Lower lobe of right lung (tissue), 2 donors: Measurements from ENCODE around the gene MGST2. TPM values are rescaled to one million over a fixed set of nuclear protein-coding genes. Genes with fewer than 3 reads are reported as not detected.

Experiments
- ATAC-seq, 2 donors: fragments of 200-7000 bp; cut with Tn5 transposase; one replicate each; pipeline ENCODE4 v1.9.1; 2020 to 2022; ENCODE audit warnings: mild to moderate bottlenecking in 2 of 2, moderate library complexity in 2 of 2
- DNase-seq: peaks from one replicate; pipeline ENCODE4 v3.0.0-alpha.2; 2020
- H3K27ac ChIP-seq: fragments of 200-600 bp; one replicate; pipeline ENCODE4 v1.8.0; 2022
- H3K27me3 ChIP-seq: fragments of 200-600 bp; one replicate; pipeline ENCODE4 v1.8.0; 2022; ENCODE audit warnings: low read depth
- H3K36me3 ChIP-seq: fragments of 200-600 bp; one replicate; pipeline ENCODE4 v1.8.0; 2022; ENCODE audit warnings: mild to moderate bottlenecking
- H3K4me1 ChIP-seq: fragments of 200-600 bp; one replicate; pipeline ENCODE4 v1.8.0; 2022
- H3K4me3 ChIP-seq: fragments of 200-600 bp; one replicate; pipeline ENCODE4 v1.8.0; 2022; ENCODE audit warnings: mild to moderate bottlenecking
- H3K9me3 ChIP-seq: fragments of 200-600 bp; one replicate; pipeline ENCODE4 v1.8.0; 2022
- intact Hi-C: fragments of 100-400 bp; cut with DNase I; formaldehyde crosslinking; loops from one replicate; pipeline ENCODE4 v1.11.0; 2022
- long read RNA-seq: library from polyadenylated mRNA; unstranded; transcript quantifications from one replicate; pipeline ENCODE4 v2.0.0, GENCODE V29; 2021
- total RNA-seq: library from RNA; stranded (reverse); fragmentation: NEBNext Ultra II Directional; extraction: Animal tissue kit (Norgen Biotek cat#: 25700); gene quantifications from one replicate; pipeline ENCODE4 v1.2.1, GENCODE V29; 2021
- TF ChIP-seq, protein P1 (sequence below): fragments of 200-600 bp; IDR thresholded peaks from one replicate; pipeline ENCODE4 v1.8.0; 2022; ENCODE audit warnings: antibody characterized with exemption, mild to moderate bottlenecking
- donor health status: DM: no; HTN: yes; CAD: no; lungs with severe emphysema.

Gene MGST2
- 79.3 TPM for total RNA-seq
- long read RNA-seq, transcript MGST2-201 (5 exons, 801 nt), result major isoform, 19 of 33 reads
- long read RNA-seq, partial matches to known transcripts, result 2 of 33 reads
- long read RNA-seq, other reads (novel, unspliced or antisense), result 10 of 33 reads

DNA sequence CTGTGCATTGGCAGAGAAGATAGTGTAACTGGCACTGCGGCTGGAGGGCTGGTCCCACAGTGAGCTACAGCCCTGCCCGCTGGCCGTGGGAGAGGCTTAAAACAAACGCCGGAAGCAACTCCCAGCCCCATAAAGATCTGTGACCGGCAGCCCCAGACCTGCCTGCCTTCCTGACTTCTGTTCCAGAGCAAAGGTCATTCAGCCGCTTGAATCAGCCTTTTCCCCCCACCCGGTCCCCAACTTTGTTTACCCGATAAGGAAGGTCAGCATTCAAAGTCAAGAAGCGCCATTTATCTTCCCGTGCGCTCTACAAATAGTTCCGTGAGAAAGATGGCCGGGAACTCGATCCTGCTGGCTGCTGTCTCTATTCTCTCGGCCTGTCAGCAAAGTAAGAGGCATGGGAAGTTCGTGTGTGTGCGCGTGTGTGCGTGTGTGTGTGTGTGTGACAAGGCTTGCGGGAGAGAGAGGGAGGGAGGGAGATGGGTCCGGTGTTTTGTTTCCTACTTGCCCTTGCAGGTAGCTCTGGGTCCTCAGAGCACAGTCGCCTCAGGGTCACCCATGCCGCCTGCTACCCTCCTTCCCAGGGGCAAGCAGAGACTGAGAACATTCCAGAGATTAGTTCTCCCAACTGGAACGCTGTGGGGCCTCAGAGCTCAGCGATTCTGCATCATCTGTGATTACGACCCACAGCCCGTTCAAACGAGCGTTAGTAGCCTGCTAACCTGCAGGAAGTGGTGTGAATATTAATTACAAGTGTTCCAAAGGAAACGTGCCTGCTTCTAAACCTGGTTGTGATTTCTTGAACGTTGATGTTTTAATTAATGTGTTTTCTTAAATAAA, at the start of gene MGST2:
MGST2 (plus strand) TSS at position 130 of the 840 bp plus-strand sequence; CDS start at position 331, 201 bp downstream.
- ATAC-seq (peak; percentile 89 to 93), DNase-seq (peak; percentile 83)
- peaks cover 37% of the 10 kb centered on the region for H3K4me1 ChIP-seq
- H3K4me3 ChIP-seq, result peak within 1 kb of the TSS; percentile 68
- intact Hi-C loops, result no loop called here
- H3K27ac ChIP-seq, result peak within 1 kb of the TSS; percentile 88
- no peaks in the 10 kb centered on the region for H3K9me3 ChIP-seq
- TF ChIP-seq, protein P1, sequence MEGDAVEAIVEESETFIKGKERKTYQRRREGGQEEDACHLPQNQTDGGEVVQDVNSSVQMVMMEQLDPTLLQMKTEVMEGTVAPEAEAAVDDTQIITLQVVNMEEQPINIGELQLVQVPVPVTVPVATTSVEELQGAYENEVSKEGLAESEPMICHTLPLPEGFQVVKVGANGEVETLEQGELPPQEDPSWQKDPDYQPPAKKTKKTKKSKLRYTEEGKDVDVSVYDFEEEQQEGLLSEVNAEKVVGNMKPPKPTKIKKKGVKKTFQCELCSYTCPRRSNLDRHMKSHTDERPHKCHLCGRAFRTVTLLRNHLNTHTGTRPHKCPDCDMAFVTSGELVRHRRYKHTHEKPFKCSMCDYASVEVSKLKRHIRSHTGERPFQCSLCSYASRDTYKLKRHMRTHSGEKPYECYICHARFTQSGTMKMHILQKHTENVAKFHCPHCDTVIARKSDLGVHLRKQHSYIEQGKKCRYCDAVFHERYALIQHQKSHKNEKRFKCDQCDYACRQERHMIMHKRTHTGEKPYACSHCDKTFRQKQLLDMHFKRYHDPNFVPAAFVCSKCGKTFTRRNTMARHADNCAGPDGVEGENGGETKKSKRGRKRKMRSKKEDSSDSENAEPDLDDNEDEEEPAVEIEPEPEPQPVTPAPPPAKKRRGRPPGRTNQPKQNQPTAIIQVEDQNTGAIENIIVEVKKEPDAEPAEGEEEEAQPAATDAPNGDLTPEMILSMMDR, result no peak
- H3K27me3 ChIP-seq, result no peaks in the 10 kb centered on the region
- H3K36me3 ChIP-seq, result no peaks in the 10 kb centered on the region

DNA sequence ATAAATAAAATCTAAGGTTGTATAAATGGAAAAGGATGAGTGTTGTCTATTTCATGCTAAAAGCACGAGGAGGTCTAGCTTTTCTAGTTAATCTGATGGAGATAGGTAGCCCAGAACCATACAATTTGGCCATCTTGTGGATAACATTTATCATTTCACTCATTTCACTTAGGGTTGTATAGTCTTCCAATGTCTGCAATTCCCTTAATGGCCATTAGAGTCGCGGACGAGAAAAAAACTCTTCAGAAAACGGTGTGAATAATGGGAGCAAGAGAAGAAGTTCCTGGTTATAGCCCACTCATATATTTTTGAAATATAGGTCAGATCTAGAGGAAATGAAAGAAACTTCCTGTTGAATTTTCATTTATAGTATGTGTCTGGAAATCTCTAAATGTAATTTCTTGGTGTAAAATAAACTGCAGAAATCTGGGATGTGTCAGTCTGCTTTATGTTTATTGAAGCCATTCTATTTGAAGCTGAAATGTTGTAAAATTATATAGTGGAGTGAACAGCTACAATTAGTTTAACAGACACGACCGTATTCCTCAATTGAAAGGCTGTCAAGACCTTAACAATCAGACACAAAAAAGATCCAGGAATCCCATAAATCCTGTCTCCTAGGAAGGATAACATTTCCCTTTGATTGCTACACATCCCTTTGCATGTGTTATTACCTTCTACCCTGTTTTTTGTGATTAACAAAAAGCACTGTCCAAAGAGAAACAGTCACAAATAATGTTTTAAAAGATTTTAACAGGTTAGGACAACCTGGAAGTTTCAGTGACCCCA, 47.7 kb upstream of the MGST2 start:
- no peak overlapping the region for H3K4me3 ChIP-seq
- H3K27ac ChIP-seq, result no peak overlapping the region
- H3K36me3 ChIP-seq, result no peaks in the 10 kb centered on the region
- H3K4me1 ChIP-seq, result no peaks in the 10 kb centered on the region
- ATAC-seq, result no peak
- no peaks in the 10 kb centered on the region for H3K27me3 ChIP-seq
- DNase-seq, result no peak
- TF ChIP-seq, protein P1, result peak; percentile 27
- intact Hi-C loops, result no loop called here
- H3K9me3 ChIP-seq, result no peaks in the 10 kb centered on the region

DNA sequence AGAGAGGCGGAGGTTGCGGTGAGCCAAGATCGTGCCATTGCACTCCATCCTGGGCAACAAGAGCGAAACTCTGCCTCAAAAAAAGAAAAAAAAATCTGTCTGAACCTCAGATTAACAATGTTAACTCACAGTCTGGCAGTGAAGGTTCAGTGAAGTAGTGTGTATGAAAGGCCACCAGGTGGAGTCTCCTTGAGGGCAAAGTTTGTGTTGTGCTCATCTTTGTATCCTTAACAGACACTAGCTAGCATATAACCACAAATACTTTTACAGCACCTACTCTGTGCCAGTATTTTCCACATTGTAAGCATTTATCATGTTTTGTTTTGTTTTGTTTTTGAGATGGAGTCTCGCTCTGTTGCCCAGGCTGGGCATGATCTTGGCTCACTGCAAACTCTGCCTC, 46.0 kb upstream of the MGST2 start:
- Histone ChIP-seq H3K27me3 (no peaks in the 10 kb centered on the region), H3K4me3 (no peak overlapping the region), H3K9me3 (no peaks in the 10 kb centered on the region), H3K27ac (no peak overlapping the region), H3K4me1 (no peaks in the 10 kb centered on the region), H3K36me3 (no peaks in the 10 kb centered on the region)
- peak; percentile 53 to 54 for ATAC-seq
- no peak for DNase-seq
- intact Hi-C loops, result no loop called here
- TF ChIP-seq, protein P1, result peak; percentile 32

DNA sequence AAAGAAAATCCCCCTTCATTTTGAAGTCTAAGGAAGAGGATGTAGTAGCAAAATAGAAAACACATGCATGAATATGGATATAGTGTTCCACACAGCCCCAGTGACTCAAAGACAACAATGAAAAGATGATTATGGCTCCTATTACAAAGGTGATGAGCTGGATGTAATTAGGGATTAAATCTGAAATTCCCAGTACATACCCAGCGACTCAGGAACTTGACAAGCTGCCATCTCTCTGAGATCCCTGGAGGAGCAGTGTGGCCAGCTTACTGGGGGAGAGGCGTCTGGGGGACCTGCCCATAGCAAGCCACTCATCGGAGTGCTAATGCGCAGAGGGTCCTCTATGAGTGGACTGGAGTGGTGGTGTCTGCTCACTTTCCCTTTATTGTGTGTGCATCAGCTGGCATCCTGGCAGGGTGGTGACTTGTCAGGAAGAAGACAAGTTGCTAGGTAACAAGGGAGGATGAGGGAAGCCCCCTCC, 42.7 kb upstream of the MGST2 start:
- intact Hi-C loops, result no loop called here
- H3K27ac ChIP-seq, result no peak overlapping the region
- TF ChIP-seq, protein P1, result no peak
- H3K27me3 ChIP-seq, result no peaks in the 10 kb centered on the region
- H3K4me1 ChIP-seq, result no peaks in the 10 kb centered on the region
- no peak for DNase-seq
- H3K9me3 ChIP-seq, result no peaks in the 10 kb centered on the region
- no peak overlapping the region for H3K4me3 ChIP-seq
- ATAC-seq, result no peak
- H3K36me3 ChIP-seq, result no peaks in the 10 kb centered on the region

- no peak for DNase-seq
- intact Hi-C loops, result no loop called here
- H3K9me3 ChIP-seq, result no peaks in the 10 kb centered on the region
- H3K27ac ChIP-seq, result no peak overlapping the region
- TF ChIP-seq, protein P1, result no peak
- no peaks in the 10 kb centered on the region for H3K27me3 ChIP-seq
- ATAC-seq, result no peak
- no peaks in the 10 kb centered on the region for H3K4me1 ChIP-seq
- no peak overlapping the region for H3K4me3 ChIP-seq
- no peaks in the 10 kb centered on the region for H3K36me3 ChIP-seq
Observed at GRCh38 chr4:139624441-139625092, 41.1 kb upstream of the MGST2 start.
